Measurements from ENCODE around the gene CDH24.
"Not testable (repeated sequence)": the region's sequence is repeated elsewhere in the genome, so short reads cannot be mapped to it uniquely, and the experiment has no call there.

CDH24 gene

GRCh38 chr14:23021434-23021833 lies 35.9 kb downstream of the CDH24 start:
- no peak for DNase-seq (ENCODE audit: low read depth in 4 of 4, low spot score in 1 of 4)

GRCh38 chr14:23020143-23021128 lies 36.9 kb downstream of the CDH24 start:
- no peak for DNase-seq (ENCODE audit: low read depth in 4 of 4, low spot score in 1 of 4)

GRCh38 chr14:23018107-23018506 lies 39.2 kb downstream of the CDH24 start:
- no peak for DNase-seq (ENCODE audit: low read depth in 4 of 4, low spot score in 1 of 4)

GRCh38 chr14:23017091-23017490 lies 40.2 kb downstream of the CDH24 start:
- DNase-seq (ENCODE audit: low read depth in 4 of 4, low spot score in 1 of 4) = no peak

GRCh38 chr14:23015618-23016017 lies 41.7 kb downstream of the CDH24 start:
- no peak for DNase-seq (ENCODE audit: low read depth in 4 of 4, low spot score in 1 of 4)

- not testable (repeated sequence) for DNase-seq (ENCODE audit: low read depth in 4 of 4, low spot score in 1 of 4)
Measured at GRCh38 chr14:23013749-23014054, 43.6 kb downstream of the CDH24 start.

- no peak for DNase-seq (ENCODE audit: low read depth in 4 of 4, low spot score in 1 of 4)
Measured at GRCh38 chr14:23013054-23013748, 44.1 kb downstream of the CDH24 start.

- DNase-seq (ENCODE audit: low read depth in 4 of 4, low spot score in 1 of 4) = peak; percentile 56 to 85 (median 65)
Measured at GRCh38 chr14:23009939-23010726, 47.2 kb downstream of the CDH24 start, which contains the start of gene C14orf93. Gene C14orf93 (minus strand): TSS chr14:23010143. CDS start chr14:22999023, 11,120 bp downstream.

GRCh38 chr14:23009483-23009938 lies 47.8 kb downstream of the CDH24 start:
- DNase-seq (ENCODE audit: low read depth in 4 of 4, low spot score in 1 of 4) = no peak

- DNase-seq (ENCODE audit: low read depth in 4 of 4, low spot score in 1 of 4) = no peak
Measured at GRCh38 chr14:23008831-23009230, 48.5 kb downstream of the CDH24 start.

- peak; percentile 80 to 97 (median 89) for DNase-seq (ENCODE audit: low read depth in 4 of 4, low spot score in 1 of 4)
Measured at GRCh38 chr14:23006544-23007419, 50.5 kb downstream of the CDH24 start.

GRCh38 chr14:23006188-23006534 lies 51.2 kb downstream of the CDH24 start:
- DNase-seq (ENCODE audit: low read depth in 4 of 4, low spot score in 1 of 4) = no peak

- DNase-seq (ENCODE audit: low read depth in 4 of 4, low spot score in 1 of 4) = no peak
Measured at GRCh38 chr14:23005451-23006187, 51.7 kb downstream of the CDH24 start.

GRCh38 chr14:23004274-23004673 lies 53.0 kb downstream of the CDH24 start:
- not testable (repeated sequence) for DNase-seq (ENCODE audit: low read depth in 4 of 4, low spot score in 1 of 4)

GRCh38 chr14:23002592-23002991 lies 54.7 kb downstream of the CDH24 start:
- no peak for DNase-seq (ENCODE audit: low read depth in 4 of 4, low spot score in 1 of 4)

- no peak for DNase-seq (ENCODE audit: low read depth in 4 of 4, low spot score in 1 of 4)
Measured at GRCh38 chr14:23000860-23001259, 56.5 kb downstream of the CDH24 start.

GRCh38 chr14:22998329-22999012 lies 58.8 kb downstream of the CDH24 start:
- DNase-seq (ENCODE audit: low read depth in 4 of 4, low spot score in 1 of 4) = no peak

GRCh38 chr14:22997676-22998323 lies 59.5 kb downstream of the CDH24 start:
- DNase-seq (ENCODE audit: low read depth in 4 of 4, low spot score in 1 of 4) = no peak
